NCI-H2029 (cell line): Measurements from ENCODE around the gene SERPINB10.

ENCODE experiments used
- DNase-seq: peaks from one replicate; lab custom pipeline; 2025; lab: John Stamatoyannopoulos, UW

The SERPINB10 gene

GRCh38 chr18:63982361-63982760, 74.6 kb downstream of the SERPINB10 start:
- DNase-seq = no peak
